NCI-H2107 treated with DMSO at 0.1 percent for 48 hours (cell line): ENCODE results near the gene MEF2C.
"Not testable (repeated sequence)": the region's sequence is repeated elsewhere in the genome, so short reads cannot be mapped to it uniquely, and the experiment has no call there.

Source experiments
- DNase-seq: peaks from one replicate; lab custom pipeline; 2025; ENCODE audit not compliant: unreplicated experiment; lab: John Stamatoyannopoulos, UW

MEF2C gene

DNA sequence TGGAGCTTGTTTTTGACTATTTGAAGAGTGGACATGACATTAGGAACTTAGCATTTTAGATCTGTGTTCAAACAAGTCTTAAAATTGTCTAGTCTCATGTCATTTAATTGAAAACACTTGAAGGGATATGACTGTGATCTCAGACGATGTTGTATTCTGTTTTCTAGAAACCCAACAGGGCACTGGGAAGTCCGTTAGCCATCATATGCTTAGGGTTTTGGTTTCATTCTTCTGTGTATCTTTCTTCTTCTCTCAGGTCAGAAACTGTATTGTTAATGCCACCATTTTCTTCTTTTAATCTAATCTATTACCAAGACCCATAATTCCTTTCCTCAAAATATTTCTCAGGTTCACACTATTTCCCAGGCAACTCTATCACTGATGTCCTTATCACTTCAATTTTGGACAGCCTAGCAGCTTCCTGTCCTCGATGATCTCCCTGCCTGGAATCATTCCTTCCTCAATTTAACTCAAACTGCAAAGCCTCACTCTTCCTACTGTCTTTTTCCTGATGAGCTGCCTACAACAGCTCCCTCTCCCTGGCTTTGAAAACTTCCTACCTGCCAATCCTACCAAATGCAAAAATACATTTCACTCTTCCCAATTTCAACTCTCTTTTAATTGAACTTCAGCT lies 77.7 kb downstream of the MEF2C start:
- DNase-seq, result no peak

DNA sequence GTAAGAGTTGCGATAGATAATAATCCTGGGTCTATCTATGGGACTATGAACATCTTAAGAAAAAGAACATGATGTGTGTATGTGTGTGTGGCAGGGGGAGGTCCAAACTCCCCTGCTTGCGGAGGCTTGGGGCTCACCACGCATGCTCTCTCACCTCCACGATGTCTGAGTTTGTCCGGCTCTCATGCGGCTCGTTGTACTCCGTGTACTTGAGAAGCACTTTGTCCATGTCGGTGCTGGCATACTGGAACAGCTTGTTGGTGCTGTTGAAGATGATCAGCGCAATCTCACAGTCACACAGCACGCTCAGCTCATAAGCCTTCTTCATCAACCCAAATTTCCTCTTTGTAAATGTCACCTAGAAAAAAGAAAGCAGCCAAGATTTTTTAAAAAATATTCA lies 78.5 kb downstream of the MEF2C start:
- DNase-seq, result no peak

DNA sequence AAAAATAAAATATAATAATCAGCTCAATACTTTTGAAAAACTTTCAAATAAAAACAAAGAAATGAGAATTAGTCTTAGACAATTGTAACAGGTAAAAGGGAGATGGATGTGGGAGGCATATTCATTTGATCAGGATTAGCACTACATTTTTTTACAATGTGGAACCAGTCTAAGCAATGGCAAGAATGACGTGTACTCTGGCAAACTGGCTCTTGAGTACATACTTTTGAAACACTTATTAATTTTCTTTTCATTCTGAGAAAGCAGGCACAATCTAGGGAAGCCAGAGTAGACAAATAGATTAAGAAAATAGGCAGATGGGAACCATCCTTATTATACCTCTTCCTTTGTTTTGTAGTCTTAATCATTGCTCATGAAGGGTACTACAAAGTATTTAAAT lies 79.7 kb downstream of the MEF2C start:
- DNase-seq, result no peak

DNA sequence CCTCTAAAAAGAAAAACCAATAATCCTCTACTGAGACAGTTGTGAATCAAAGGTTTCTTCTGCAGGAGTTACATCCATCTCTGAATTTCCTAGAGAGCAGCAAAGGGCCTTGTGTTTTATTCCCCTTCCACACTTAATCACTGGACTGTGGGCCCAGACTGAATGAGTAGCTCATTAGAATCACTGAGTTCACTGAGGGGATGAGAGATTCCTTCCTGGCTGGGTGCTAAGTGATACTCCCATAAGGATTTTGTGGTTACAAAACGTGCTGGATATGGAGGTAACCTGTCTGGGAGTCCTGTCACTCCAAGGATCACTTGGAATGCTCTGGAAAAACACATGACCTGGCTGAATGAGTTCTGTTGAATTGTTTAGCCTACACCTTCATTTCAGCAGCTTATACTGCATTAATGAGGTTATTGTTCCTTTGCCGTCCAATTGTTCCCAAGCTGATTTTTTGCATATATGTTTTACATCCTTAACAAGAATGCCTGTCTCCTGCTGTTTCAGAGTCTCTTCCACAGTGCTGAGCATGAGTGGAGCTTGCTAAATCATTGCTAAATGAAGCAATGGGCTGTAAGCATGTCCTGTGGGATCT lies 82.9 kb downstream of the MEF2C start:
- DNase-seq, result no peak

DNA sequence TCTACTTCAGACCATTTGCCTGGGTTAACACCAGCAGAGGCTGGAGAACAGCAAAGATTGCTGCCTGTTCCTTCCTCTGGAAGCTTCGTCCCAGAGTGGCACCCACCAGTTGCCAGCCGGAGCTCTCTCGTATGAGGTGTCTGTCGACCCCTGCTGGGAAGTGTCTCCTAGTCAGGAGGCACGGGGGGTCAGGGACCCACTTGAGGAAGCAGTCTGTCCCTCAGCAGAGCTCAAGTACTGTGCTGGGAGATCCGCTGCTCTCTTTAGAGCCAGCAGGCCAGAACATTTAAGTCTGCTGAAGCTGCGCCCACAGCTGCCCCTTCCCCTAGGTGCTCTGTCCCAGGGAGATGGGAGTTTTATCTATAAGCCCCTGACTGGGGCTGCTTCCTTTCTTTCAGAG lies 84.1 kb downstream of the MEF2C start:
- not testable (repeated sequence) for DNase-seq

DNA sequence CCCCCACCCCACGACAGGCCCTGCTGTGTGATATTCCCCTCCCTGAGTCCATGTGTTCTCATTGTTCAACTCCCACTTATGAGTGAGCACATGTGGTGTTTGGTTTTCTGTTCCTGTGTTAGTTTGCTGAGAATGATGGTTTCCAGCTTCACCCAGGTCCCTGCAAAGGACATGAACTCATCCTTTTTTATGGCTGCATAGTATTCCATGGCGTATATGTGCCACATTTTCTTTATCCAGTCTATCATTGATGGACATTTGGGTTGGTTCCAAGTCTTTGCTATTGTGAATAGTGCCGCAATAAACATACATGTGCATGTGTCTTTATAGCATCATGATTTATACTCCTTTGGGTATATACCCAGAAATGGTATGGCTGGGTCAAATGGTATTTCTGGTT lies 89.2 kb downstream of the MEF2C start:
- not testable (repeated sequence) for DNase-seq

DNA sequence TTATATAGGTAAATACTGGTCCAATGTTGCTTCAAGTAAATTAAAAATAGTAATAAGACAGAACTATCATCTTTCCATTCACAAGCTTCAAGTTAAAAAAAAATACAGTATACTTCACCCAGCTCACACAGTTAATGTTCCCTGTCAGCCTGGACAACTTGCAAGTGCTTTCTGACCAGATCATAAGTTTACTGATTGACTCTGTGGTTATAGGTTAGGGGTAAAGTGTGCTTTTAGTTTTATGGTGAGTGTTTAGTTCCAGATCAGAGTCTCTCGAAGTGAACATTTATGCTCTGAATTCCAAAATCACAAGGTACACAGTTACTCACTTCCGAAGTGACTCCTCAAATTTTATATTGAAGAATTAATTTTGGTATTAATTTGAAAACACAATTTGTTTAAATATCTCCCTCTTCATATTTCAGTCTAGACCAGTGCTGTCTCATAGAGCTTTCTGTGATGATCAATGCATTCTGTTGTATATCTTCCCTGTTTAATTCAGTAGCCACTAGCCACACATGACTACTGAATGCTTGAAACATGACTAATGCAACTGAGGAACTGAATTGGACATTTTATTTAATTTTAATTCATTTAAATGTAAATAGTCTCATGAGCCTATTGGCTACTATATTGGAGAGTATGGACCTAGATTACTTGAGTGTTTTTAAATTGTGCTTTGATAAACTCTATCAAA lies 90.7 kb downstream of the MEF2C start:
- no peak for DNase-seq

DNA sequence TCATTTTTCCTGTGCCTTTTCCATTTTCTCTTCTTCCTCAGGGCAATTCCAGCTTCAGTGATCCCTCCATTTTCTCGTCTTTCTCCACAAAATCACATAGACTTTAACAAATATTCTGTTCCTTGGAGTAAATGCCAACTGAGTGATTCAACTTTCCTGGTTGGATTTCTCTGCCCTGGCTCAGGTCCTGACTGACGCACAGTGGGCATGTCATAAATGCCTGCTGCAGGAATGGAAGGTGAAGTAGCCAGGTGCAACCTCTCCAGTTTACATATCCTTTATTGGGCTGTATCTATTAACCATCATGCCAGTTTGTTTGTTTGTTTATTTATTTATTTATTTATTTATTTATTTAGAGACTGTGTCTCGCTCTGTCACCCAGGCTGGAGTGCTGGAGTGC lies 95.1 kb downstream of the MEF2C start:
- no peak for DNase-seq

DNA sequence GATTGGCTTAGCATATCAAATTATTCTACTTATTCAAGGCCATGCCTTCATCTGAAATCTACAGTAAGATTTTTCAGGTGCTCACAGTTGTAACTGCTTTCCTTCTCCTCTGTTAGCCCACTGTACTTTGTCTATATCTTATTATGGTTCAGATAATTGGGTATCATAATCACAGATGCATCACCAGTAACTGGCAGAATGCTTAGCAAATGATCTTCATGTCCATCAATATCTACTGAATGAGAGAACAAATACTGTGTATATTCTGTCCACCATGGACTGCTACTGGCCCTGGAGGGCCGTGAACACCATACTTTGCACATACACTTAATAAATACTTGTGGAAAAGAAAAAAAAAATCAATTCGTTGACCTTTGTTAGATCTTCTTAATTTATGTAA lies 96.2 kb downstream of the MEF2C start:
- no peak for DNase-seq

DNA sequence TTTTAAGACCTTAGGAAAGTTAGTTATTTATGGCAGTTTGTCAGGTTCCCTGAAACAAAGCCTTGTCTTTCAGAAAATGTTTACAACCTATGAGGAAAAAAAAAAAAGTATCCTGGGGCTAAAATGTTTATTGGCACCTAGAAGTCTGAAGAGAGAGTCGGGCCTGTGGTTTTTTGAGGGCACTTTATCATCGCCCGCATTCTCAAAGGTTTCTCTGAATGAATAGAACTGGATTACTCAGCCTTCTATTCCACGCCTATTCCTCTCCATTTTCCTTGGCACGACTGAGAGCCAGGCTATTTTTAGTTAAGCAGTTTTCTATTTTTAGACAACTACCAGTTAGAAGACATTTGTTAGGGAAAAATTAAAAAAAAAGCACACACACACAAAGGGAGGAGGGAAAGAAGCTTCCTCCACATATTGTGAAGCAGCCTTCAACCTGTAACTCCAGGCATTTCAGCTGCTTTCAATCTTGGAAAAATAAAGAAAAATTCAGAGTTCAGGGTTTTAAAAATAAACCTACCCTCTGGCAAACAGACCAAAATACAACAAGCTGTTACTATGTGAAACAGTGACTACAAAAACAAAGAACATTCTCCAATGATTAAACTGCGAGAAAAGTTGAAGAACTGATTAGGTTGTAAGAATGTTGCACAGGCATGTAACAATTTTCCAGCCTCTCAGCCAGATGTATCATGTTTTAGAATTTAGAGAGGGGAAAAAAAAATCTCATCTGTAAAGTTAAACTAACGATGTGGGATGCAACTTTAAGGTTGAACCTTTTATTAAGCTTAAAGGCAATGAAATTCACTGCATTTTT lies 97.0 kb downstream of the MEF2C start:
- DNase-seq, result peak; percentile 70

DNA sequence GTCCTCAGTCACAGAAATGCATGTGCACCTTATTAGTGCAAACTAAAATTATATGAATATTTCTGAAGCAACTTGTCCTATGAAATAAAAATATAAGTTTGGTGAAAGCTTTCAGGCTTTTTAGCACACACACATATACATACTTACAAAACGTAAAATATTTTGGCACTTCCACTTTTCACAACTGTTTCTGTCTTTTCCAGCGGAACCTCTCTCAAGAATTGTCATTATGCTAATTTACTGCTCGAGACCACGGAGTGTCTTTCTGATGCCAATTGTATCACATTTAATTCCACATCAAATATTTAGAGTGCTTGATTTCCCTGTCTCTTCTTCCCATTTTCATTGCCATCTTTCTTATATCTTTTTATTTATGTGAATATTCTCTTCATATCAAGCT lies 100.4 kb downstream of the MEF2C start:
- no peak for DNase-seq

DNA sequence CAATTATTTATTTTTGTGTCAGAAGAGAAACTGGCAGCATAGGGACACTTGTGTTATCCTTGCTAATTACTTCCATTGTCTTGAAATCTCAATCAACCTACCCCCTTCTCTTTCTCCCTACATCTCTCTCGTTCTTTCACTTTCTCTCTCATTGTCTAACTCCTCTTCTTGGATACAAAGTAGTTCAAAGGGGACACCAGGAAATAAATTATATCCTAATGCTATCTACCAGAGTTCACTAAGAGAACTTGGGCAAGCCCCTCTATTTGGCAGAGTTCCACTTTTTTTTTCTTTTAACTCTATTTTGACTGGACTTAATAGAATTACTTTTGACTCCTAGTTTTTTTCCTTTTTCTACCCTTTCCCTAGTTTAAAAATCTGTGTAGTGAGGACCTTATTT lies 102.2 kb downstream of the MEF2C start:
- DNase-seq, result no peak

DNA sequence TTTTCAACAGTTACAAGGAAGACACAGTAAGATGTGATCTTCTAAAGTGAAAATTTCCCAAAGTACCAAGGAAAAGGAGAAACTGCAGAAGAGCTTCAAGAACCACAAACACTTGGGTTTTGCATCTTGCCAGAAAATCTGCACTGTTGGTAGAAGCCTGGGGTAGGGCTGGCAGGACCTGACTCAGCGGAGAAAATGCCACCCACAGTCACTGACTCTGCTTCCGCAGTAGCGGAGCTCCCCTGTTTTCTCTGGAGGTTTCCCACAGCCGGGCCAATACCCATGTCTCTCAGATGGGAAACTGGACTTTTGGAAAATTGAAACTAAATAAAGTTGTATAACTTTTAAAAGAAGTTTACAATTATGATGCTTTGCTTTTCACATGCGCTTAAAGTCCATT lies 104.2 kb downstream of the MEF2C start:
- no peak for DNase-seq

DNA sequence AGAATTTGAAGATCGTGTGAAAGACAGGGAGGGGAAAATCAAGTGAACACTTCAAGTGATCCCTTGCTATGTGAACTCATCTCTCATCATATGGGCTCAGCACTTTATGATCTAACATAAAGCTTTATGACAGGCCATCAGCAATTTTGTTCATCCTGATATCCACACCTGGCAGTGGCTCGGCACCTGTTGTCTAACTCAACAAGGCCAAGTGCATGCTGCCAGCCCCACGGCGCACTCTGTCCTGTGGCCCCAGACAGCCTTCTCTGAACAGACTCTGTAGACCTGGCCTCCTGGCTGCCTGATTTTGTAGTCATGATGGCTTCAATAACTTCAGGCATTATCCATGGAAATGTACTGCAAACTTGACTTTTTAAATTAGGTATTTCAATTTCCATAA lies 106.3 kb downstream of the MEF2C start:
- DNase-seq, result no peak

DNA sequence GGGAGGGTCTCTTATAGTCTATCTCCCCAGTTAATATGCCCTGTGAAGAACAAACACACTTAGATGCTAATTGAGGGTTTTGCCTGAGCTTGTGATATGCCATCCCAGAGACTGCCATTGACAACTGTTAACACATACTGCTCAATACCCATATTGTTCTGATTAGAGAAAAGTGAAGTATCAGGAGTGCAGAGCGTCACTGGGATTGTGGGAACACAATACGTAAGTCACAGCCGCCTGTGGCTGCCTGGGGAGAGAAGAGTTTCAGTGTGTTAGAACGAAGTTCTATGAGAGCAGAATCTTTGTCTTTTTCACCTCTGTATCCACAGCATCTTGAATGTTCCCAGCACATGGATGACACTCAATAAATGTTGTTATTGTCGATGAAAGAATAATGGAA lies 110.2 kb downstream of the MEF2C start:
- no peak for DNase-seq

DNA sequence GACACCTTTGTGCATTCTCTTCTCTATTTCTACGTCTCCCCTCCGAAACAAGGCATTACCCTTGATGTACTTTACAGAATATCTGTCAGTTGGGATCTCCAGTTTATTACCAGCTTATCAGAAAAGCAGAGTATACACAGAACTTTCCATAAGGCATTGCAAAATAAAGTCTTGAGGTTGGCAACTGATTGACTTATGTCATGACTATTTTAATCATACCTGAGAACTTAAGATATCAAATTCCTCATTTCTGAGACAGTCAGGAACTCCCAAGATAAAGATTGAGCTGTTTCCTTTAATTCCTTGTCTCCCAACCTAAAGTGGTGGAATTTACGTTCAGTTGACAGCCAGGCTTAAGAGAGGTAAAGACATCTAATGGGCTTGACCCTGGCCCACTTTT lies 110.9 kb downstream of the MEF2C start:
- DNase-seq, result no peak

DNA sequence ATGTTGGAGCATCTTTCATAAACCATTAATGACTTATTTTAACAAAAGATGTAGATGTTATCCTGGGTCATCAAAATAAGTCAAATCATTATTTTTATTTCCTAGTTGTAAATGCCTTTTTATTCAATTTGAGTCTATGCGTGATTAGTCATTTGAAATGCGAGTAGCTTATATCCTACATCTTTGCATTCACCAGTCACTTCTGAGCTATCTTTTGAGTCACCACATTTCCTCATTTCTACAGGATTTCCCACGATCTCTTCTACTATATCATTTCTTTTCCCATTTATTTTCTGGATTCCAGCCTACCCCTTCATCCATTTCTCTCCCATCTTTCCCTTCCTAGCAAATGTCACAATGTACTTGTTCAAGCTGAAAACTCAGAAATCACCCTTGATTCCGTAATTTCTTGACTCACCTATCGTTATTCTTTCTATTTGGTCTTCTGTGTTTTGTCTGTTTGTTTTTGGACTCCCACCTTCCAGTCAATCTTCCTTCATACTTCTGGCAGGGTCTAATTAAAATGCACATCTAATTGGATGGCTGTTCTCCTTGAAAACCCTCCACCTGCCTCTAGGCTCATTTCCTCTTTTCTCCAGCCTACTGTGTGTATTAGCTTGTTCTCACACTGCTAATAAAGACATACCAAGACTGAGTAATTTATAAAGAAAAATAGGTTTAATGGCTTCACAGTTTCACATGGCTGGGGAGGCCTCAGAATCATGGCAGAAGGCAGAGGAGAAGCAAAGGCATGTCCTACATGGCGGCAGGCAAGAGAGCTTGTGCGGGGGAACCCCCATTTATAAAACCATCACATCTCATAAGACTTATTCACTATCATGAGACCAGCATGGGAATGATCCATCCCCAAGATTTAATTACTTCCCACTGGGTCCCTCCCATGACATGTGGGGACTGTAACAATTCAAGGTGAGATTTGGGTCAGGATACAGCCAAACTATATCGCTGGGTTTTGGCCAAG lies 112.4 kb downstream of the MEF2C start:
- no peak for DNase-seq

DNA sequence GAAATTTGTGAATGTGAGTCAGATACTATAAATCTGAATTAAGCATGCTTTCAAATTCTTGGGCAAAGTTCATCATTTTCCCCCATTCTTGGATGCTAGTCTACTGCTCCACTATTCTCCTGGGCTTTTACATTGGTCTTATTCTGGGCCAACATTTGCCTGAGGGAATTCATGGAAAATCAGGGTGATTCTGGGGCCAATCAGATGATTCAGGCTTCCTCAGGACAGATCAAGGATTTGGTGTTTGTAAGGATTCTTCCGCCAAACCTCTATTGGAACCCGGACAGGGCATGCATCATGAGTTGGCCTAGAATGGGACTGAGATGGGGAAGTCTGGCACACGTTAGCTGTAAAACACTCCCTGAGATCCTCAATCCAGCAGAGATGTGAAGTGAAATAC lies 113.8 kb downstream of the MEF2C start:
- no peak for DNase-seq

DNA sequence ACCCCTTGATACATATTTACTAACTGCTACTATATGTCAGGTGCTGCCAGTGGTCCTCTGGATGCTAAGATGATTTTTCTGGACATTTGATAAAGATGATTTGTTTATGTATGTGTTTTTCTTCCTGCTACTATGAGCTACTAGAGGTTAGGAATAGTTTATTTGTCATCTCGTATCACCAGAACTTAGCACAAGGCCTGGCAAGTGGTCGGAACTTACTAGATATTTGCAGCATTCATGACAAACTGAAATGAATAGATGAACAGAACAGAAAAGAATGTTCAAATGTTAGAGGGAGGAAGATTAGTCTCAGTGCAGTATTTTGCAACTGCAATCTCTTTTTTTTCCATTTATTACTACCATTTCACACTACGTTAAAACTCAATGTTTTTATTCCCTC lies 114.6 kb downstream of the MEF2C start:
- DNase-seq, result no peak

DNA sequence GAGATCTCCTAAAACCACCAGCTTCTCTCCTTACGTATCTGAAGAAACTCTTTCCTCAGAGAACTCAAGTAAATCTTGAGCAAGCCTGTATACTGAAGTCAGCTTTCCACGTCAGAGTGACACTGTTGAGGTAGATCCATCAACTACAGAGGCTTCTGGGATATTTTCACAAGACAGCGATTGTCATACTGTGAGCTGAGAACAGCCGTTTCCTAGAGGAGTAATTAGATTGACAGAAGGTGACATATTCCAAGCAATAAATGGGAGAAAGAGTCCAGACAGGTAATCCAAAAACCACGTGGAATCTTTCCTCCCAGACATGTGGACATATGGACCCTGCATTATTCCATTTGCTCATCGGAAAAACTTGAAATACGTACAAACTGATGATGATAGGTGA lies 117.2 kb downstream of the MEF2C start:
- no peak for DNase-seq

DNA sequence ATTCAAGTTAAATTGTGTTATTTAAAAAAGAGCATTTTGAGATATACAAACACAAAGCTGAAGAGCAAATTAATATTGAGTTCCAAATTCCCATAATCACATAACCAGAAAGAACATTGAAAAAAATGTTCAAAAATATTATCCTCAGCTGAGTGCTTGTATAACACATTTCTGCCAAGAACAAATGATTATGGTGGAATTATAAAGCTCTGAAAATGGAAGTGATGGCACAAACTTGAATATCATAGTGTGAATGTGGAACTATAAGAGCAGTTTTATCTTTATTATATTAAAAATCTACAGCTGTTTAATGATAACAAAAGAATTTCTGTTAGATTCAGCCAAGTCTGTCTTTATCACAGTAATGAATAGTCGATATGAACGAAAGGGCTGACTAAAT lies 117.8 kb downstream of the MEF2C start:
- no peak for DNase-seq
